Adrenal gland (tissue), 5 donors: ENCODE data around the gene DEDD2.

Source experiments
- POLR2A ChIP-seq, 2 donors: fragments of 450-650 bp; IDR thresholded peaks; one replicate each; pipeline ENCODE4 v1.6.1; 2017; ENCODE audit warnings: antibody characterized with exemption in 2 of 2, mild to moderate bottlenecking in 2 of 2, moderate library complexity in 1 of 2
- TF ChIP-seq, protein P1 (sequence below), 6 experiments: fragments of 450-650 bp in 4 of 6; fragments of 200-600 bp in 2 of 6; sonication (generic) in 1 of 6; IDR thresholded peaks; 1 replicate in 5 of 6; 2 replicates in 1 of 6; pipeline versions ENCODE4 v1.5.1 to v1.8.0; 2016 to 2021; ENCODE audit warnings: antibody characterized with exemption in 6 of 6, mild to moderate bottlenecking in 2 of 6, moderate library complexity in 1 of 6
- donor health status: DM: no; HTN: no; CAD: no.

DNA sequence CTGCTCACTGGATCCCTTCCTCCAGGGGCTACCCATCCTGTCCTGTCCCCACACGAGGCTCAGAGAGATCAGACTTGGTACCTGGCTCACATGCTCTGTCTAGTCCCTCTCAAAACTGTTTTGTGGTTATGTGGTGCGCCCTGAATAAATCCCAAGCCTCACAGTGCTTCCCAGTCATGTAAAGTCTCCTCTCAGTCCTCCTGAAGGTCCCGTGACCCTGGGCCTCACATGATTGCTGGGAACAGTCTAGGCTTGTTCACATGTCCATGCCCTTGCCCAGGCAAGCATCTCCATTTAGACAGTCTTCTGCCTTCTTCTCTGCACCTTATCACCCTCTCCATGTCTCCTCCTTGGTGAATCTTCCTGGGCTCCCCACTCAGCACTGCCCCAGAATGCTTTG lies 49.3 kb downstream of the DEDD2 start:
- no peak for TF ChIP-seq POLR2A (IDR thresholded peaks at IDR 0.05)
- TF ChIP-seq, protein P1, sequence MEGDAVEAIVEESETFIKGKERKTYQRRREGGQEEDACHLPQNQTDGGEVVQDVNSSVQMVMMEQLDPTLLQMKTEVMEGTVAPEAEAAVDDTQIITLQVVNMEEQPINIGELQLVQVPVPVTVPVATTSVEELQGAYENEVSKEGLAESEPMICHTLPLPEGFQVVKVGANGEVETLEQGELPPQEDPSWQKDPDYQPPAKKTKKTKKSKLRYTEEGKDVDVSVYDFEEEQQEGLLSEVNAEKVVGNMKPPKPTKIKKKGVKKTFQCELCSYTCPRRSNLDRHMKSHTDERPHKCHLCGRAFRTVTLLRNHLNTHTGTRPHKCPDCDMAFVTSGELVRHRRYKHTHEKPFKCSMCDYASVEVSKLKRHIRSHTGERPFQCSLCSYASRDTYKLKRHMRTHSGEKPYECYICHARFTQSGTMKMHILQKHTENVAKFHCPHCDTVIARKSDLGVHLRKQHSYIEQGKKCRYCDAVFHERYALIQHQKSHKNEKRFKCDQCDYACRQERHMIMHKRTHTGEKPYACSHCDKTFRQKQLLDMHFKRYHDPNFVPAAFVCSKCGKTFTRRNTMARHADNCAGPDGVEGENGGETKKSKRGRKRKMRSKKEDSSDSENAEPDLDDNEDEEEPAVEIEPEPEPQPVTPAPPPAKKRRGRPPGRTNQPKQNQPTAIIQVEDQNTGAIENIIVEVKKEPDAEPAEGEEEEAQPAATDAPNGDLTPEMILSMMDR (IDR thresholded peaks at IDR 0.05) = no peak
